Gastrocnemius medialis (tissue), 4 donors: ENCODE data around the gene GID8.

Experiments
- CTCF ChIP-seq, 5 experiments: fragments of 450-650 bp in 3 of 5; fragments of 200-600 bp in 2 of 5; sonication (generic) in 2 of 5; IDR thresholded peaks in 4 of 5; conservative IDR thresholded peaks in 1 of 5; 1 replicate in 4 of 5; 2 replicates in 1 of 5; pipeline ENCODE4 v1.5.1; 2016 to 2019; ENCODE audit warnings: antibody characterized with exemption in 5 of 5, mild to moderate bottlenecking in 3 of 5, moderate library complexity in 3 of 5
- POLR2A ChIP-seq, 2 donors: fragments of 450-650 bp; IDR thresholded peaks; one replicate each; pipeline ENCODE4 v1.6.1; 2017; ENCODE audit warnings: antibody characterized with exemption in 2 of 2, mild to moderate bottlenecking in 2 of 2, moderate library complexity in 2 of 2

DNA sequence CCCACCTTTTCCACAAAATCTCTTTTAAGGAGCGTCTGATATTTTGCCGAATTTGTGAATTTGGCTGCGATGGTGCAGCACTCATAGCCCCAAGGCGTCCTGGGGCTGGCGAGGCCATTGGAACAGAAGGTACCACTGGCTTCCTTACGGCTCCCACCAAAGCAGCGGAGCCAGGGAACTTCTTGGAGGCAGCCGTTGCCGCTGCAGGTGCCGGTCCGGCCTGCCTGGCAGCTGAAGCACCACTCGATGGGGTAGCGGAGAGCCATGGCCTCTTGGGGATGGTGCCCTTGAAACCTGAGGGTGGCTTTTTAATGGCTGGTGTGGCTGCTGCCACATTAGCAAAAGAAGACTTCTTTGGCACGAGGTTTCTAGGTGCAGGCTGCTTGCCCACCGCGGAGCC, 41.4 kb upstream of the GID8 start:
- no peak for TF ChIP-seq POLR2A (IDR thresholded peaks at IDR 0.05)
- no peak for TF ChIP-seq CTCF (IDR thresholded peaks at IDR 0.05 in 4 of 5, conservative IDR thresholded peaks at IDR 0.05 in 1 of 5)
